Stimulated activated CD4-positive, alpha-beta T cell treated with anti-CD3 and anti-CD28 coated beads, Interleukin-1b, Interleukin-23, amount 100 ng/mL, for 4 hours (primary cell): ENCODE data around the gene CDK7.

Experiments used
- DNase-seq, 2 donors: peaks; one replicate each; pipeline ENCODE4 v3.0.0-alpha.2; 2020; ENCODE audit warnings: low read depth in 2 of 2

The CDK7 gene

DNA sequence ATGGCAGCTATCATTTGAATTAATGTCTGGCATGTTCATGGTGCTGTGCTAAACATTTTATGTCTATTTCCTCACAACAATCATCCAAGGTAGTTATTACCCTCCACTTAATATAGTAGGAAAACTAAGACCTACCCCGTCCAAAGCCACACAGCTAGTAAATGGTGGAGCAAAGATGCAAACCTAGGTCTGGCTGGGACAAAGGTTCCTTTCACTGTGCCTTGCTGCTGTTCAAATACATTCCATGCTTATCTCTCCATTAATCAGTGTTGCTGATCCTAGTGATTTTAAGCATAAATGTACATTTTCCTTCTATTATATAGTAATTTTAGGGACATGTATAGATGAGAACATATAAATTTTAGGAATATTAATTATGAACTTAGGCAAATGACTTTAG lies 59.2 kb downstream of the CDK7 start:
- no peak for DNase-seq

DNA sequence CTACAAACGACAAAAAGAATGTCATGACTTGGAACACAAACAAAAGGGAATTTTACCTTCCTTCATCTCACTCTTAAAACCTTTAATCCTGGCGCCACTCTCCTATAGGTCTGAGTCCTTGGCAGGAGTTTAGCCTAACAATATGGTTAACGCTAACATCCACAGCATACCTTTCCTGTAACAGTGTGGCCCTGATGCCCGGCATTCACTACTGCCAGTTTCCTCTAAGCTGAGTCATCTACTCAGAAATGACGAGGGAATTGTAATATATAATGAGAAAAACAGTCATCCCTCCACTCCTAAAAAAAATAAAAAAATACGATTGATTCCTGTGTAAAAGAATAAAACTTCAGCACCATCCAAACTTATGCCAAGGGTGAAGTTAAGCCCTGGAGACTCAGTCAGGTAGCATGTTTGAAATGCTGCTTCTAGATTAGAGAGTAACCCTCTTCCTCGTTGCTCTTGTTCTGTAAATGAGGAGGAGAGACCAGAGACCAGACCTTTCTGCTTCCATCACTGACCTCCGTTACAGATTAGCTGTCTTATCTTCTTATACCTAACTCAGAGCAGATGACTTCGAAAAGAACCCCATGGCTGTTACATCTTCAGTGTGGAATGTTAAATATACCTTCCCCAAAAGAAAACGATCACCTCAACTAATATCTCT lies 60.5 kb downstream of the CDK7 start:
- no peak for DNase-seq

DNA sequence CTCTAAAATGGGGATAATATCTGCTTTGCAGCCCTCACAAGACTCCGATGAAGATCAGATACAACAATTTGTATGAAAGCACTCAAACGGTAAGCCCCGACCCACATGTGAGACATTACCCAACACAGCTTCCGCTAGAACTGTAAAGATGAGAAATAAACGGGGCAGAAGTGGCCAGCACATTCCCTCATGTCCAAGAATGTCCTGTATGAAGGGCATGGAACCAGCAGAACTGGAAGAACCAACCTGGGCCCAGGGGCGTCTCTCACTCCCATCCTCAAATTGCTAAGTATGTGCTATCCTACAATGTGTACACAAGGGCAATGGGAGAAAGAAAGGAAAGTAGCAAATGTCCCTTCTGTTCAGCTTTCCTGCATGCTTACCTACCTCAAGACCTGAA lies 64.9 kb downstream of the CDK7 start:
- DNase-seq, result no peak

DNA sequence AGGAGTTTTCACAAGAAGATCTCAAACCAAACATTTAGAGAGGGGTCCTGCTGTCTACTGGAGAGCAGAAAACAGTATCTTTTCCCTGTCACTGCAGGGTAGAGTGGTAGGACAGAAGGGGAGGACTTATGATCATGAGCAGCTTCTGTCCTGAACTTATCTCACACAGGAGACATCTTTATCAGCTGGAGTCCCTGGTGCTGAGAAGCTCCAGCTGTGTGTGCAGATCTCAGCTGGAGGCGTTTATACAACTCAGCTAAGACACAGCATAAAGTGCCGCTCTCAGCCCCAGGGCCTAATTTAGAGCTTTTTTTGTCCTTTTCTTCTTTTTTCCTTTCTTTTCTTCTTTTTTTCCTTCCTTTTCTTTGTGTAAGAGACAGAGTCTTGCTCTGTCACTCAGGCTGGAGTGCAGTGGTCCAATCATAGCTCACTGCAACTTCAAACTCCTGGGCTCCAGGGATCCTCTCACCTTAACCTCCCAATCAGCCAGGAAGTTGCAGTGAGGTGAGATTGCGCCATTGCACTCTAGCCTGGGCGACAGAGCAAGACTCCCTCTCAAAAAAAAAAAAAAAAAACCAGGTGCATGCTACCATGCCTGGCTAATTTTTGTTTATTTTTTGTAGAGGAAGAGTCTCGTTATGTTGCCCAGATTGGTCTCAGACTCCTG lies 66.0 kb downstream of the CDK7 start:
- DNase-seq, result no peak

DNA sequence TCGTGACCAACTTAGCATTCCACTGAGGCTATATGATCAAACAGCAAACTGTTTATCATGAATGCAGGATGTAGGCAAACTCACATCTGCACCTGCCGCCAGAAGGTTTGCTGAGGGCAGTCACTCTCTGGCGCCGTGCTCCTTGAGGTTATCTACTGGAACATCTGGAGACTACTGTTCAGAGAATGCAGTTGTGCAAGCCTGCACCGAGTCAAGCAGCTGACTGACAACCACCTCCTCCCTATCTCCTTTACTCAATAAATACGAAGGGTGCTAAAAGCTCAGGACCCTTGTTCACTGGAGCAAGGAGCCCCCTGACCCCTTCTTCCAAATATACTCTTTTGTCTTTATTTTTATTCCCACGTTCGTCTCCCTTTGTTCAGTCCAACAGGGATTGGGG lies 70.8 kb downstream of the CDK7 start:
- no peak for DNase-seq

DNA sequence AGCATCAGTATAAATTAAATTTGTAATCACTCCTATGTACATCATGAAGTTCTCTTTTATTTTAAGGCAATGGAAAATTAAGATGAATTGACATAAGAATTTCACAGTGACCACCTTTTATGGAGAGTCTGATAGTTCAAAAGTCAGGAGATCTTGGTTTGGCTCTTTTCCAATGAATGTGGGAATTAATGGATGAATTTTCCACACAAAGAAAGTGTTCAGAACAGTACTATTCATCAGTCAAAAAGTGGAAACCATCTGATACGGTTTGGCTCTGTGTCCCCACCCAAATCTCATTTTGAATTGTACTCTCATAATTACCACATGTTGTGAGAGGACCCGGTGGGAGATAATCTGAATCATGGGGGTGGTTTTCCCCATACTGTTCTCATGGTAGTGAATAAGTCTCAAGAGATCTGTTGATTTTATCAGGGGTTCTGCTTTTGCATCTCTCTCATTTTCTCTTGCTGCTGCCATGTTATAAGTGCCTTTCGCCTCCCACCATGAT lies 73.4 kb downstream of the CDK7 start:
- DNase-seq, result no peak

DNA sequence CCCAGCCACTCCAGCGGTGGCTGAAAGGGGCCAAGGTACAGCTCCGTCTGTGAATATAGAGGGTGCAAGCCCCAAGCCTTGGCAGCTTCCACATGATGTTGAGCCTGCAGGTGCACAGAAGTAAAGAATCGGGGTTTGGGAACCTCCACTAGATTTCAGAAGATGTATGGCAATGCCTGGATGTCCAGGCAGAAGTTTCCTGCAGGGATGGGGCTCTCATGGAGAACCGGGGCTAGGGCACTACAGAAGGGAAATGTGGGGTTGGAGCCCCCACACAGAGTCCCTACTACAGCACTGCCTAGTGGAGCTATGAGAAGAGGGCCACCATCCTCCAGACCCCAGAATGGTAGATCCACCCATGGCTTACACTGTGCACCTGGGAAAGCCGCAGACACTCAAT lies 74.7 kb downstream of the CDK7 start:
- no peak for DNase-seq

DNA sequence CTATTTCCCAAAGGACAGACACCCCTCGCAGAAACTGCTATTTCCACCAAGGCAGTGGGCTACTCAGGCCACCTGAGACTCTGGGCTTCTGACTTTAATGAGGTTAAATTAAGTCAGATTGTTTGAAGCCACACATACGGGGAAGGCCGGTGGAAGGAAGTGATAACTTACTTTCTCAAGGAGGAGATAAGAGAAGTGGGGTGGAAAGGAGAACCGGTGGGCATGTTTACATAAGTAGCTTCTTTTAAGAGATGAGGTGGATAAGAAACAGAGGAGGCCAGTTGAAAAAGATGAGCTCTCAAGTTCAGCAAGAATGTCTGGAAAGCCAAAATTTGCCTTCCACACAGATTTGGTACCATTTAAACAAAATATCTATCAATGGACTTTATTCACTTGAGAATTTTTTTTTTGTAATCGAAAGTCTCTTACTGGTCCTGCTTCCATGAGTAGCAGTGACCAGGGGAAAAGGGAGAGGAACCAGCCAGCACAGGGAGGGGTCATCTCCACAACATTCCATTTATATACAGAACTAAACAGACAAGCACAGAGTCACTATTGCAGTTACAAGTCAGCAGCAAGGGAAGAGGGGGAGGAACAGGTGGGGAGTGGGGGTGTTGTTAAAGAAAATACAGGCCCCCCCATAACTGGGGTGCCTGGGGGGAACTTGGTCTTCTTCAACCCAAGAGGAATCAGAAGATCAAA lies 77.9 kb downstream of the CDK7 start:
- no peak for DNase-seq

DNA sequence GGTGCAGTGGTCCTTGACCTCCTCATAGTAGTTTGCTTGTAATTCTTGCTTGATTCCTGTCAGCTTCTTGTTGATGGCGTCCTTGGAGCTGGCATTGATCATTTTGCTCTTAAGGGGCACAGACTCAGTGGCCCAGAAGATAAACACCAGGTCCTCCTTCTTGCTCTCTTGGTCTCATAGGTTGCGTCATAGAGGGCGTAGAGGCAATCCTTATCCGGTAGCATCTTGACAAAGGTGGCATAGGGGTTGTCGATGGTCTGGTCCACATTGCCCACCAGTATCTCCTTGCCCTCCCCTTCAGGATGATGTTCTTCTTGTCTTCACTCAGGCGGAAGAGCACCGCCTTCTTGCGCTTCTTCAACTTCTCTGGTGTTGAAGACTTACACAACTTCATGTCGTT lies 78.7 kb downstream of the CDK7 start:
- DNase-seq, result no peak

DNA sequence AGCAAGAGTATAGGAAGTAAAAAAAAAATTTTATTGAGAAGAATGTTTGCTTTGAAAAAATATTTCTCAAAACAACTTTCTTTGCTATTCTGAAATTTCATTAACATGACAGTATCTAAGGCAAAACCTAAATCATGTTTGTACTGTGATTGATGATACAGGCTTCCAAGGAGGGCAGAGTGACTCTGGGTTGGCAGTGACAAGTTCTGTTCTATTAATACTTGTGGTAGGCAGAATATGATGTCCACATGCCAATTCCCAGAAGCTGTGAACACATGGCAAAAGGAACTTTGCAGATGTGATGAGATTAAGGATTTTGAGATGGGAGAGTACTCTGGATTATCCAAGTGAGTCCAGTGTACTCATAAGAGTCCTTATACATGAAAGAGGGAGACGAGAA lies 81.3 kb downstream of the CDK7 start:
- DNase-seq, result no peak

DNA sequence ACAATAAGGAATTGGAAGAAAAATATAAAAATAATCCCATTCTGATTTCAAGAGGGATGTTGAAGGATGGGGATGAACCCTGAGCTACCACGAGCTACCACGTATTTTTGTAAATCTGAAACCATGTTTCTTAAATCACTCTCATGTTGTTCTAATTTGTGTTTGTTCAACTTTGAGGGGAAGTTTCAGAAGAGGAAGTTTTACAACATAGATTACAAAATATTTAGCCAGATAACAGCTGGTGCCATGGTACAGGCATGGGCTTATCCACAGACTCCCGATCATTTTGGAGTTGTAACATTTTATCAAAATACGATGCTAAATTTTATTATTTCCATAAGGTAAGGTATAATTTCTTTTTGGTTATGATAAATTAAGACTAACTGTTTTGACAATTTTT lies 82.7 kb downstream of the CDK7 start:
- DNase-seq, result no peak

DNA sequence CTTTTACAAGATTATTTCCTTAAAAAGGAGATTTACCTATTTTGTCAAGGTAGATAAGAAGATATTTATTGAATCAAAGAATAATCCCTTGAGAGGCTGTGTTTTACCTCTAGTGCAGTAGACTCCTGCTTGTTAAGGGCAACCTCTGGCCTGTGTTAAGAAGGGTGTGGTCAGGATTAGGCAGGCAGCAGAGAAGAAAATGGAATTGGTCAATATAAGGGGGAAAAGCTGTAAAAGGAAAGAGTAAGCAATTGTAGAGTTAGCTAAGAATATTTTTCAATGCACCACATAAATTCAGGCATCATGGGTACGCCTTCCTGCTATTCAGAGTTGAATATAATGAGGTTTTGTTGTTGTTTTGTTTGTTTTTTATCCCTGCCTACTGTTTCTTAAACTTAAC lies 91.7 kb downstream of the CDK7 start:
- no peak for DNase-seq
